Measurements from ENCODE around the gene CDC42EP5. TPM values are rescaled to one million over a fixed set of nuclear protein-coding genes. Genes with fewer than 3 reads are reported as not detected.
"Not testable (repeated sequence)": the region's sequence is repeated elsewhere in the genome, so short reads cannot be mapped to it uniquely, and the experiment has no call there.

CDC42EP5 gene
- total and polyA plus RNA-seq, 2 donors from 2014 or later: 19.3 to 29.9 TPM

GRCh38 chr19:54493967-54494585 lies 21.0 kb upstream of the CDC42EP5 start:
- H3K4me3 ChIP-seq (ENCODE audit: low read length in 3 of 3): no peak overlapping the region
- DNase-seq (no peak), FAIRE-seq (no peak)
- H3K4me1 ChIP-seq (ENCODE audit: control insufficient read depth in 2 of 3, insufficient read depth in 2 of 3, low read depth in 1 of 3, low read length in 3 of 3): no peaks in the 10 kb centered on the region
- no peaks in the 10 kb centered on the region for H3K36me3 ChIP-seq (ENCODE audit: control insufficient read depth in 2 of 3, insufficient read depth in 3 of 3, low read length in 3 of 3)
- H3K9me3 ChIP-seq (ENCODE audit: control insufficient read depth in 2 of 3, insufficient read depth in 1 of 3, low read length in 3 of 3): no peaks in the 10 kb centered on the region
- no peak overlapping the region for H3K27ac ChIP-seq (ENCODE audit: low read depth in 2 of 2, low read length in 2 of 2)
- H3K9ac ChIP-seq (ENCODE audit: low read length in 3 of 3): no peak overlapping the region
- intact Hi-C loops (cut with DNase I): no loop called here
- TF ChIP-seq CTCF (IDR thresholded peaks at IDR 0.05; ENCODE audit: borderline replicate concordance, extremely low read depth, insufficient read depth): no peak
- no peaks in the 10 kb centered on the region for H3K27me3 ChIP-seq (ENCODE audit: control insufficient read depth, insufficient read depth, low read length)

GRCh38 chr19:54493056-54493455 lies 20.0 kb upstream of the CDC42EP5 start:
- H3K9me3 ChIP-seq (ENCODE audit: control insufficient read depth in 2 of 3, insufficient read depth in 1 of 3, low read length in 3 of 3); intact Hi-C loops (cut with DNase I); H3K9ac ChIP-seq (ENCODE audit: low read length in 3 of 3); H3K27me3 ChIP-seq (ENCODE audit: control insufficient read depth, insufficient read depth, low read length); H3K27ac ChIP-seq (ENCODE audit: low read depth in 2 of 2, low read length in 2 of 2); H3K4me3 ChIP-seq (ENCODE audit: low read length in 3 of 3); H3K36me3 ChIP-seq (ENCODE audit: control insufficient read depth in 2 of 3, insufficient read depth in 3 of 3, low read length in 3 of 3); FAIRE-seq; H3K4me1 ChIP-seq (ENCODE audit: control insufficient read depth in 2 of 3, insufficient read depth in 2 of 3, low read depth in 1 of 3, low read length in 3 of 3); DNase-seq: not testable (repeated sequence)

GRCh38 chr19:54492568-54492967 lies 19.5 kb upstream of the CDC42EP5 start:
- H3K9ac ChIP-seq (ENCODE audit: low read length in 3 of 3): no peak overlapping the region
- no peaks in the 10 kb centered on the region for H3K36me3 ChIP-seq (ENCODE audit: control insufficient read depth in 2 of 3, insufficient read depth in 3 of 3, low read length in 3 of 3)
- H3K27me3 ChIP-seq (ENCODE audit: control insufficient read depth, insufficient read depth, low read length): no peaks in the 10 kb centered on the region
- no peak for TF ChIP-seq CTCF (IDR thresholded peaks at IDR 0.05; ENCODE audit: borderline replicate concordance, extremely low read depth, insufficient read depth)
- FAIRE-seq (no peak), DNase-seq (peak in 1 of 5 donors; percentile 19)
- H3K4me1 ChIP-seq (ENCODE audit: control insufficient read depth in 2 of 3, insufficient read depth in 2 of 3, low read depth in 1 of 3, low read length in 3 of 3): no peaks in the 10 kb centered on the region
- intact Hi-C loops (cut with DNase I): no loop called here
- no peaks in the 10 kb centered on the region for H3K9me3 ChIP-seq (ENCODE audit: control insufficient read depth in 2 of 3, insufficient read depth in 1 of 3, low read length in 3 of 3)
- no peak overlapping the region for H3K4me3 ChIP-seq (ENCODE audit: low read length in 3 of 3)
- no peak overlapping the region for H3K27ac ChIP-seq (ENCODE audit: low read depth in 2 of 2, low read length in 2 of 2)

- Histone ChIP-seq H3K4me1 (ENCODE audit: control insufficient read depth in 2 of 3, insufficient read depth in 2 of 3, low read depth in 1 of 3, low read length in 3 of 3) (no peaks in the 10 kb centered on the region), H3K36me3 (ENCODE audit: control insufficient read depth in 2 of 3, insufficient read depth in 3 of 3, low read length in 3 of 3) (no peaks in the 10 kb centered on the region), H3K9me3 (ENCODE audit: control insufficient read depth in 2 of 3, insufficient read depth in 1 of 3, low read length in 3 of 3) (no peaks in the 10 kb centered on the region), H3K9ac (ENCODE audit: low read length in 3 of 3) (no peak overlapping the region), H3K4me3 (ENCODE audit: low read length in 3 of 3) (no peak overlapping the region), H3K27ac (ENCODE audit: low read depth in 2 of 2, low read length in 2 of 2) (no peak overlapping the region), H3K27me3 (ENCODE audit: control insufficient read depth, insufficient read depth, low read length) (no peaks in the 10 kb centered on the region)
- no peak for TF ChIP-seq CTCF (IDR thresholded peaks at IDR 0.05; ENCODE audit: borderline replicate concordance, extremely low read depth, insufficient read depth)
- intact Hi-C loops (cut with DNase I): no loop called here
- FAIRE-seq (no peak), DNase-seq (no peak)
Measured at GRCh38 chr19:54489766-54490165, 16.7 kb upstream of the CDC42EP5 start.
